Putamen (tissue), 1 donor: Measurements from ENCODE around the gene IFNA8.
"Not testable (repeated sequence)": the region's sequence is repeated elsewhere in the genome, so short reads cannot be mapped to it uniquely, and the experiment has no call there.

Source experiments
- DNase-seq: peaks from one replicate; pipeline ENCODE4 v3.0.0-alpha.2; 2016; ENCODE audit warnings: low spot score

IFNA8 gene

DNA sequence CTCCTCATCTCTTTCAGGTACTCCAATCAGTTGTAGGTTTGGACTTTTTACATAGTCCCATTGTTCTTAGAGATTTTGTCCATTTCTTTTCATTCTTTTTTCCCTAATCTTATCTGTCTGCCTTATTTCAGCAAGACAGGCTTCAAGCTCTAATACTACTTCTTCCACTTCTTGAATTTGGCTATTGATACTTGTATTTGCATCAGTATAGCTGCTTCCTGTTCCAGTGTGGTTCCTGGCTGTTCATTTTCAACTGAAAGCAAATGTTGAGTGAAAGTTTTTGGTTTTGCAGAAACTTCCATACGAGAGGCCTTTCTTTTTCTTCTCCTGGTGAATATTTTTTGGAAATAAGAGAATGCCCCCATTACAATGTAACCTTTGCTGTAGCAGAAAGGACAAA is 19.3 kb downstream of the IFNA8 start:
- DNase-seq, result no peak

DNA sequence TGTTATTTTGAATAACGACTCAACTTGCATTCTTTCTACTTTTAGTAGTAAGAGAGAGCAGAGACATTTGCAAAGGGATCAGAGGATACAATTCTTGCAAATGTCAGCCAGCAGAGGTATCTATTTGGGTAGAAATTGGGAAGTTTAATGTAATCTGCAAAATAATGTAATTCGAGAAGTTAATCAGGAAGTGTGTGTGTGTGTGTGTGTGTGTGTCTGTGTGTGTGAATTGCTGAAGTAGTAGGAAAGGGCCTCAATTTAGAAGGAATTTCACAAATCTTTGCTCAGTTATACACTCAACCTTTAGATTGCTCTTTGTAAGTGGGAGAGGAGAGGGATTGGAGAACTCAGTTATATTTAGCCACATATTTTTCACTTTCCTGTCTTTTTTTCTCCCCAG is 20.3 kb downstream of the IFNA8 start:
- DNase-seq, result no peak

DNA sequence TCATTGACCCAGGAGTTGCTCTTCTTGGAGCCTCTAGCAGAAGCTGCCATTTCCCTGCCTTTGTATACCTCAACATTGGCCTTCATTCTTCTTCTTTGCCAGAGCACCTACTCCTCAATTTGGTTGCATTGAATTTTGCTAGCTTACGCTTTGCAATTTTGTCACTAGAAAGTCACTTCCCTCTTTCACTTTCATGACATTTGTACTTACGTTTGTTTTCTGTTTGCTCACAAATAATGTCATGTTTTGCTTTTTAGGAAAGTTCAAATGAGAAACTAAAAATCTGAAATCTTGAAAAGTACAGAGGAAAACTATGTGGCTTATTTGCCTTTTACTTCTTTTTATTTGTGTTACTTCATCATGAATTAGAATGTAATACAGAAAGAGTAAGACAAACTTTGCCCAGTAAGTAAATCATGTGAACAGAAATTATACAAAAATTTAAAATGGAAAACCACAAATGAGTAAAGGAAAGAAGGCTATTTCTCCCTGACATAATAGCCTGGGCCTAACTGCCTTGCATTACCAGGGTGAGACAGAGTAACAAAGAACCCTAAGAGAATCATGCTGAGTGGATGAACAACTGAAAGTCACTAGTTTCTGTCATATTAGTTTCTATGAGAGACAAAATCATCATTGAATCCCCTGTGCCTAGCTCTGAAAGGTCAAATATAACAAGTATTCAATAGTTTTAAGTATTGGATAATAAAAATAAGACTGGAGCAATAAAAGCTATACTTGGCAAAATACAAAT is 23.9 kb downstream of the IFNA8 start:
- no peak for DNase-seq

DNA sequence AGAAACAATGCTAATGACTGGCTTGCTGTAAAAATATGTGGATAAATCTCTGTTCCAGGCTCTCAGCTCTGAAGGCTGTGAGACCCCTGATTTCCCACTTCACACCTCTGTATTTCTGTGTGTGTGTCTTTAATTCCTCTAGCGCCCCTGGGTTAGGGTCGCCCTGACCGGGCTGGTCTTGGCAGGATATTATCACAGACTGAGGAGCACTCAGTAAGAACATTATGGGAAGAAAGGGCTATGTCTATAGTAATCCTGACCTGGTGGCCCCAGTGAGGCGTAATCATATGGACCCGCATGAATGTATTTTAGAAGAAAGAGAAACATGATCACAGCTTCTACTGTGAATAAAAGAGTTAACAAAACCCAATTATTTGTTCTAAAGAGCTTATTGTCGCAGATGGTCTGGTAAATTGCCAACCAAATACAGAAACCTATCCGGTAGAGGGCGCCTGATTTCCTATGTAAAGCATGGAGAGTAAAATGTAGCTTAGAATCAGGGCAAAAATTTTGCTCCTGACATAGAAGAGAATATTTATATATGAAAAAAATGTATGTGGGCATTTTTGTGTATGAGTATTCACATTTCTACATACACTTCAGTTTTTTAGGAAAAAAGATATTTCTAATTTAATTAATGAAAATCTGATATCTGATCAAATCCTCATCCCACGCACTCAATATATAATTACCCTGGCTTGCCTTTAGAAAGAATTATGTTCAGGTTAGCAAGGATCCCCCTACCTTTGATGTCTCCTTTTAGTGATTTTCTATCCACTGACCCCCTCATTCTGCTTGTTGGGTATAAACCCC is 25.5 kb downstream of the IFNA8 start:
- DNase-seq, result peak; percentile 69

DNA sequence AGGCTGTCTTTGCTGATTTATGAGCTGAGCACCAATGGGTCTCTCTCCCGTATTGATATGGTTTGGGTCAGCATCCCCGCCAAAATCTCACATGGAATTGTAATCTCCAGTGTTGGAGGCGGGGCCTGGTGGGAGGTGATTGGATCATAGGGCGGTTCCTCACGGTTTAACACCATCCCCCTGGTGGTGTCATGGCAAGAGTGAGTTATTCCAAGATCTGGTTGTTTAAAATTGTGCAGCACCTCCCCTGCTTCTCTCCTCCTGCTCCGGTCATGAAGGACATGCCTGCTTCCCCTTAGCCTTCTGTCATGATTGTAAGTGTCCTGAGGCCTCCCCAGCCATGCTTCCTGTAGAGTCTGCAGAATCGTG is 26.1 kb downstream of the IFNA8 start:
- not testable (repeated sequence) for DNase-seq

DNA sequence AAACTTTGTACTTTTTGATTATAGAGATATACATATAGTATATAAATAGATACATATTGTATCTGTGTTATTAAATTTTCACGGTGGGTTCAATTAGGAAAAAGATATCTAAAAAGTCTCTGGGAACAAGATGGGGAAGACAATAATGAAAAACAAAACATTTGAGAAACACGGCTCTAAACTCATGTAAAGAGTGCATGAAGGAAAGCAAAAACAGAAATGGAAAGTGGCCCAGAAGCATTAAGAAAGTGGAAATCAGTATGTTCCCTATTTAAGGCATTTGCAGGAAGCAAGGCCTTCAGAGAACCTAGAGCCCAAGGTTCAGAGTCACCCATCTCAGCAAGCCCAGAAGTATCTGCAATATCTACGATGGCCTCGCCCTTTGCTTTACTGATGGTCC is 31.2 kb downstream of the IFNA8 start, which contains the start of gene IFNA1:
IFNA1 (plus strand) TSS at position 301 of the 400 bp plus-strand sequence; CDS start at position 370, 69 bp downstream.
- DNase-seq, result no peak

DNA sequence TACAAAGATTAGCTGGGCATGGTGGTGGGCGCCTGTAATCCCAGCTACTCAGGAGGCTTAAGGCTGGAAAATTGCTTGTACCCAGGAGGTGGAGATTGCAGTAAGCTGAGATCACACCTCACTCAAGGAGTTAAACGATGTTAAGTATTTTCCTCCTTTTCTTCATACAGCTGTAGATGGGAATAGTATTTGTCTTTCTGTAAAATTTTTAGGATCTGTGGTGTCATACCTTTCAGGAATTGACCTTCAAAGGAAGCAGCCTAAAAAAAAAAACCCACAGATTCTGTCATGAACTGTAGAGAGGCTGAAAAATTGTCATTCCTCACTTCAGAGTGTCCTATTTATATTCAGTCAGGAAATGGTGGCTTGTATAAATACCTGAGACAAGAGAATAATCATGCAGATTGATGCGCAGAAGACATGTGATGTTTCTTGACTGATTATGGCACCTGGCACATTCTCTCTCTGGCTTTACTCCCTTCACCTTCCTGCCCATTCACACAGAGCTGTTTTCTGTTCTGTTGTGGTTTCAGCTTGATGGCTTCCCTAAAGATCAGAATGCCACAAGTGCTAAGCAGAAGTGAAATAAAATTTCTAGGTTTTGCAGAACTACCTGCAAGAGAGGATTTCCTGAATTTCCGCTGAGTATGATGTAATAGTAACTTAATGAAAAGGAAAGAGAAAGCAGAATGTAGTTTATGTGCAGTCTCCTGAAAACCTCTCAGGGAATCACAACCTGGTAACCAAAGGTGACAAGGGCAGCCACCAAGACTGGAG is 35.1 kb downstream of the IFNA8 start:
- no peak for DNase-seq

DNA sequence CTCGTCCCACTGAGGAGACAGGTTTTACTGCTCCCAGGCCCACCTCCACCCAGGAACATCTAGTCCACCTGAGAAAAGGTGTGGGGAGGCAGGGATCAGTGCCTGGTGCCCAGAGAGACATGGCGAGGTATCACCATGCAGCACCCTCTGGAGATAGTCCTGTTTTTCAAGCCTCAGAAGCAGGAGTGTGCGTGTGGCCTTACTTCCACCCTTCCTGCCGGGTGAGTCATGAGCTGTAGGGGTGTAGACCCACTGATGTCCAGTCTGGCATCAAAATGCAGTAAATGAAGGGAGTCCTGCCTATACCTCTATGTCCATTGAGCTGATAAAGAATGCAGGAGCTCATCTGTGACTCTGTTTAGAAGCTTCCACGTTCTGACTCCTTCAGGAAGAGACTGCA is 40.4 kb downstream of the IFNA8 start:
- DNase-seq, result not testable (repeated sequence)

DNA sequence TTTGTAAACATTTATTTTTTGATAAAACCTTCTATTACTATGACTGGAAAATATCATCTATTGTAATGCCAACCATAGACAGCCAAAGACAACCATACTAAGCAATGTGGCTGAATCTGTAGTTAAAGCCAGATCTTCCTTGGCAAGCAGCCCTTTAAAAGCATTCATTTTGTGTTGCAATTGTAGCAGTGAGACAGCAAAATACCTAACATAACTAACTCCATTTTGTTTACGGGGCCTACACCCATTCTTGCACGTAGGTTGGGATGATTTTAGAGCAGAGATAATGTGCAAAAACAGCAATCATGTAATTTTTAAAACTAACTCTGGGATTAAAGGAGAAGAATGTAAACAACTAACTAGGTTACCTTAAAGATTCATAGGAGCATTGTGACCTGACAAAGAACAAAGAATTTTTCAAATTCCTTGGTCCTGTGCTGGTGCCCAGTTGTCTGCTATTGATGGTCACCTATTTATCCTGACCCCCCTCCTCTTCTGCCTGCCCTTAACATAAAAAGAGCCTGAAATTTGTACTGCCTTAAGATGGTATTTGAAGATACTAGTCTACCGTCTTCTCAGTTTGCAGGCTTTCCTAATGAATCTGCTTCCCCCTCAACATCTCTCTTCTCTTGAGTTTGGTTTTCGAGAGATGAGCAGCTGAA is 41.9 kb downstream of the IFNA8 start:
- no peak for DNase-seq

DNA sequence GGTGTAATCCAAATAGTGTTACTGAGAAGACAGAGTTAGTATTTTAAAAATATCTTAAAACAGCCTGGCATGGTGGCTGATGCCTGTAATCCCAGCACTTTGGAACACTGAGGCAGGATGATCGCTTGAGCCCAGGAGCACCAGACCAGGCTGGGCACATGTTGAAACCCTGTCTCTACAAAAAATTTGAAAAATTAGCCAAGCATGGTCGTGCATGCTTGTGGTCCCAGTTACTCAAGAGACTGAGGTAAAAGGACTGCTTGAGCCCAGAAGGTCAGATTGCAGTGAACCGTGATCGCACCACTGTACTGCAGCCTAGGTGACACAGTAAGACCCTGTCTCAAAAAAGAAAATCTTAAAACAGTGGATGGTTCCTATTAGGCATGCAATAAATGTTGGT is 43.8 kb downstream of the IFNA8 start:
- DNase-seq, result no peak

DNA sequence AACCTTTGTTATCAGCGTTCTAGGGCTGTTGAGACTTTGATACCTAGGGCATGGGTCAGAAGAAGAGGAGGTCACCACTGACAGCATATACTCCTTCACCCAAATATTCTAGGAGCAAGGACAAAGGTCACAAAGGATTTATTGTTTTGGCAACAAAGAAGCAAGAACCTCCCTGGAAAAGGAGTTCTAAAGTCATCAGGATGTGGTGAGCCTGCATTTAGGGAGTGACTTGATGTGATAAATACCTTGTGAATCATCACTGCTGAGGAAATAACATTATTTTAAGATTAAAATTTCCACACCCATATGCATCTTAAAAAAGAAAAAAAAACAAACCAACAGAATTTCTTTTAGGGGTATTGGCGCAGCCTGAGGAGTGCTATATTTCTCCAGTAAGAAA is 45.2 kb downstream of the IFNA8 start:
- no peak for DNase-seq

DNA sequence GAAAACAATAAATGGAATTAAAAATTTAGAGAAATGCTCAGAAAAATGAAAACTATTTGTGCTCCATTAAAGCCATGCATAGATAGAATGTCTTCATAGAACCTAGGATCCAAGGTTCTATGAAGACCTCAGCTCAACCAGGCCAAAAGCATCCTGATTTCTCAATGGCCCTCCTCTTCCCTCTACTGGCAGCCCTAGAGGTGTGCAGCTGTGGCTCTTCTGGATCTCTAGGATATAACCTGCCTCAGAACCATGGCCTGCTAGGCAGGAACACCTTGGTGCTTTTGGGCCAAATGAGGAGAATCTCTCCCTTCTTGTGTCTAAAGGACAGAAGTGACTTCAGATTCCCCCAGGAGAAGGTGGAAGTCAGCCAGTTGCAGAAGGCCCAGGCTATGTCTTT is 46.4 kb downstream of the IFNA8 start:
- DNase-seq, result peak; percentile 24
